Activated naive CD4-positive, alpha-beta T cell (primary cell): ENCODE measurements around the gene TSPAN1.

Experiments
- DNase-seq, 4 experiments: peaks; one replicate each; lab custom pipeline; 2025; lab: John Stamatoyannopoulos, UW

Gene TSPAN1

DNA sequence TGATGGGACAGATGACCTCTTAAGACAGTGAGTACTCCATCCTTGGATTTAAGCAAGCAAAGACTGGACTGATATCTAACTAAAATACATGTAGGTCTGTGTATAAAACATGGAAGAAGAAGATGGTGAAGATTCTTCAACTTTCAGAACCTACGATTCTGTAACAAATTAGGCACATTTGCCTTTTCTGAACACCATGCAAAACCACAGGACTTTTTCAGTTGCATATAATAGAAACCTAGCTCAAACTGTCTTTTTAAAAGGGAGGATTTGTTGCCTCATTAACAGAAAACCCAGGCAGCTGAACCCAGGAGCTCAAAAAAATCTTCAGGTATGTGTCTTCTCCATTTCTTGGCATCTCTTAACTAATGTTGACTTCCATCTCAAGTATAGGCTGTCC, 14.7 kb upstream of the TSPAN1 start:
- DNase-seq, result no peak

DNA sequence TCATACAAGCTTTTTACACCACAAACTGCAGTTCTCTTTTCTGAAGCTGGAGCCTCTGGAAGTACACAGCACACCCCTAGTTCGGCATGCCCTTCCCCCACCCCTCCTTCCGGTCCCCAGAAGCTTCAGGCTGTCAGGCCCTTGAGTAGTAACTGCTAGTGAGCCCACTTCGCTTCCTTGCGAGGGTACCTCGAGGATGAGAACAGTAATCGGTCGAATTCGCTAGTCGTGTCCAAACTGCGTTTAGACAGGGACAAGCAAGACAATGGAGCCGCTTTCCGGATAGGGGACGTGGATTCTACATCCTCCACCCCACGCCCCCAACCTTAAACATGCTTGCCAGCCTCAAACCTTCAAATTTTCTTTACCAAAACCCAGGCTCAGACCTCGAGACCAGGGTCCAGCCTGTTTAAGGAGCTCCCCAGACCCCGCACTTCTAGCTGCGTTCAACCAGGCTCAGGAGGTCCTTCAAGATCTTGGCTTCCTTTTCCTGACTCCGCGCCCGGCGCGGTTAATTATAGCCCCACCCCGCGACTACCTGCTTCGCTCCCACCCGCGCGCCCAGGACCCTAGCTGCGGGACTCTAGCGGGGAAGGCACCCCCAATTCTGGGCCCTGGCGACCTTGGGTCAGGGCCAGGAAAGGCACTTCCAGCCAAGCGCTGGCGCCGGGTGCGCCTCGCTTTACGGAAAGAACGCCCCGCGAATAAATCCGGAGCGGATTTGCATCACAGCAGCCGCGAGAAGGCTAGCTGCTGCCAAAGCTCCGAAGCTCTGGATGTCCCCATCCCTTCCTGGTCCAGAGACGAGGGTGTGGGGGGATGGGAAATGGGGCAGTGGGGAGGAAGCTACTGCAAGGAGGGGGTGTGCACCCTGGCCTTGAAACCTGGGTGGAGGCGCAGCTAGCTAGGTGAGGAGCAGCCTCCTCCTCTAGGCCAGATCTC, 8.1 kb upstream of the TSPAN1 start:
- DNase-seq, result peak in 2 of 4 experiments; percentile 32 to 52

- no peak for DNase-seq
Measured at GRCh38 chr1:46168477-46168876, 6.4 kb upstream of the TSPAN1 start.

DNA sequence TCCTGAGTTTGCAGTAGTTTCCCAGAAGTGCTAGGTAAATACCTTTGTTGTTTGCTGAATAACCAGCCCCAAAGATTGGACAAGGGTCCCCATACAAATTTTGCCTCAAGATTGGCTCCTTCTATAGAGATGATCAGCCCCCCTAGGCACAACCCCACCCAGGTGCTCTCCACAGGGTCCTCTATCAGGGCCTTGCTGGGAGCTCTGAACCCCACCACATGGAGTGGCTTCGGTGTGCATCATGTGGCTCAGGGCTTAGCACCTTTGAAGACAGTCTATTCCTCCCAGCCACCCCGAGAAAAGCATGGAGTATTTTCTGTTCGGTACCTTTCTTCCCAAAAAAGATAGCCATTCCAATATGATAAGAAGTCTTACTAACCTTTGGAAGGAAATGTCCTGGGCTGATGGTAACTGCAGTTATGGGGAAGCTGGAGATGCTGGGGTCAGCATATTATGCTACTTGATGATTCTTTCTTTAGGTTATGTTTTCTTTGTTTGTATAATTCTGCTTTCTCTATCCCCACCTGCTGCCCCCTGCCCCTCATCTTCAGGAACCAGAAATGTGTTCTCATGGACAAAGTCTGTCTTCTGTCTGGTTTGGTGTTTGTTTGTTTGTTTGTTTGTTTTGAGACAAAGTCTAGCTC, 5.0 kb upstream of the TSPAN1 start:
- no peak for DNase-seq

- DNase-seq, result no peak
Measured at GRCh38 chr1:46171351-46171750, 3.5 kb upstream of the TSPAN1 start.

DNA sequence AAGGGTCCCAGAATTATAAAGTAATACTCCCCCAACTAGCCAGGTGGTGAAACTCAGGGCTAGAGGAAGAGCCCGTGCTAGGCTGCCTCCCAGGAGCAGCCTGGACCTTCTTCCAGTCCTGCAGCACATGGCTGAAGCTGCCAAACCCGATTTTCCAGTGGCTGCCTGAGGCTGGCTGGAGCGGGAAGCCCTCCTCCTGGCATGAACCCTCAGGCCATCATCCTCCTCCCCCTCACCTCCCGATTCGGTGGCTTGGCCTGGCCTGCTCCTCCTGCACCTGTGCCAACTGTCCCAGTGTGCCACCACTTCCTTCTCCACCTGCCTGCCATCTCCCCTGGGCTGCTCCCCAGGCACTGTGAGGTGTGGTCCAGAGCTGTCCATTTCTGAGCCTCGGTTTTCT, 3.0 kb upstream of the TSPAN1 start:
- no peak for DNase-seq

- no peak for DNase-seq
Measured at GRCh38 chr1:46172321-46172720, 2.6 kb upstream of the TSPAN1 start.

- no peak for DNase-seq
Measured at GRCh38 chr1:46173361-46173856, 1.5 kb upstream of the TSPAN1 start.

- no peak for DNase-seq
Measured at GRCh38 chr1:46175243-46175642, 356 bp downstream of the TSPAN1 start.

GRCh38 chr1:46176211-46176865, 1.5 kb downstream of the TSPAN1 start, which contains the start of gene P3R3URF:
Gene P3R3URF, minus strand, starts transcription at chr1:46176488. Its CDS starts 17 bp downstream, at chr1:46176471.
- DNase-seq, result no peak

DNA sequence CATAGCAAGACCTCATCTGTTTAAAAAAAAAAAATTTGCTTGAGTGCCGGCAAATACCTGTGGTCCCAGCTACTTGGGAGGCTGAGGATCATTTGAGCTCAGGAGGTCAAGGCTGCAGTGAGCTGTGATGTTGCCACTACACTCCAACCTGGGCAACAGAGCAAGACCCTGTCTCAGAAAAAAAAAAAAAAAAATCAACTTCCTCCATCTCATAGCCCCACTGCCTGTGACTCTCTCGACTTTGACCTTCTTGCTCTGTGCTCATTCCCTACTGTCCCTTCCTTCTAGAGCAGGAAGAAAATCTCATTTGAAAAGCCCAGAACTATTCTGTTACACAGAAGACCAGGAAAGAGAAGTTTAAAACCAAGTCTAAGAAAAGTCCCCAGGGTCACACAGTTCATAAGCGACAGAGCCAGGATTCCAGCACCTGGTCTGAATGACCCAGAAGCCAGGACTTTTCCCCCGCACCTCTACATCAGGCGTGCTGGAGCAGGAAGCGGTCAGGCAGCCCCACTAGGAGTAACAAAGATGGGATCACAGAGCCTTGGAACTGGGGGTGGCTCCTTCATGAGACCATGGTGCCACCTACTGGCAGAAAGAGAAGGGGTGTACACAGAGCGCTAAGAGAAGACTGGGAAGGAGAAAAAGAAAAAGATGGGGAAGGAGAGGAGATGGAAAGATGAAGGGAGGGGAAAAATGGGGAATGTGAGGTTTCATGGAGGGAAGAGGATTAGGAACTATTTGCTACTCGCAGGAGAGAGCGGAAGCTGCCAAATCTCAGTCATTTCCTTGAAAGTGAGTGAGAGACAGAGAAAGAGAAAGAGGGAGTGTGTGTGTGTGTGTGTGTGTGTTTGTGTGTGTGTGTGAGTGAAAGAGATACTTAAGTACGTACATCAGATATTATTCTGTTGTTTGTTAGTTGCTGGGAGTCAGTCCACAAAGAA, 4.5 kb downstream of the TSPAN1 start:
- peak in 2 of 4 experiments; percentile 28 to 39 for DNase-seq

GRCh38 chr1:46180082-46180616, 5.3 kb downstream of the TSPAN1 start:
- DNase-seq, result no peak

- DNase-seq, result no peak
Measured at GRCh38 chr1:46181343-46182260, 6.7 kb downstream of the TSPAN1 start.

GRCh38 chr1:46183079-46183847, 8.4 kb downstream of the TSPAN1 start:
- no peak for DNase-seq

- no peak for DNase-seq
Measured at GRCh38 chr1:46183926-46184557, 9.2 kb downstream of the TSPAN1 start.

GRCh38 chr1:46184920-46185658, 10.2 kb downstream of the TSPAN1 start:
- no peak for DNase-seq

GRCh38 chr1:46186076-46186475, 11.2 kb downstream of the TSPAN1 start:
- DNase-seq, result no peak
